ENCODE measurements around the gene PRUNE1.

Gene PRUNE1

GRCh38 chr1:150971583-150972416 is 36.4 kb upstream of the PRUNE1 start:
- TF ChIP-seq, protein P1, sequence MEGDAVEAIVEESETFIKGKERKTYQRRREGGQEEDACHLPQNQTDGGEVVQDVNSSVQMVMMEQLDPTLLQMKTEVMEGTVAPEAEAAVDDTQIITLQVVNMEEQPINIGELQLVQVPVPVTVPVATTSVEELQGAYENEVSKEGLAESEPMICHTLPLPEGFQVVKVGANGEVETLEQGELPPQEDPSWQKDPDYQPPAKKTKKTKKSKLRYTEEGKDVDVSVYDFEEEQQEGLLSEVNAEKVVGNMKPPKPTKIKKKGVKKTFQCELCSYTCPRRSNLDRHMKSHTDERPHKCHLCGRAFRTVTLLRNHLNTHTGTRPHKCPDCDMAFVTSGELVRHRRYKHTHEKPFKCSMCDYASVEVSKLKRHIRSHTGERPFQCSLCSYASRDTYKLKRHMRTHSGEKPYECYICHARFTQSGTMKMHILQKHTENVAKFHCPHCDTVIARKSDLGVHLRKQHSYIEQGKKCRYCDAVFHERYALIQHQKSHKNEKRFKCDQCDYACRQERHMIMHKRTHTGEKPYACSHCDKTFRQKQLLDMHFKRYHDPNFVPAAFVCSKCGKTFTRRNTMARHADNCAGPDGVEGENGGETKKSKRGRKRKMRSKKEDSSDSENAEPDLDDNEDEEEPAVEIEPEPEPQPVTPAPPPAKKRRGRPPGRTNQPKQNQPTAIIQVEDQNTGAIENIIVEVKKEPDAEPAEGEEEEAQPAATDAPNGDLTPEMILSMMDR (IDR thresholded peaks at IDR 0.05; ENCODE audit: unreplicated experiment in 3 of 3): no peak
- H3K27ac Mint-ChIP-seq: peak overlapping the region; percentile 88 to 93 (median 92)
- H3K4me3 Mint-ChIP-seq: peak overlapping the region; percentile 88 to 90 (median 90)
- H3K36me3 Mint-ChIP-seq (ENCODE audit: low read depth): peaks cover 22% of the 10 kb centered on the region
- no peaks in the 10 kb centered on the region for H3K9me3 Mint-ChIP-seq
- peaks cover 38% of the 10 kb centered on the region for H3K4me1 Mint-ChIP-seq
- no peaks in the 10 kb centered on the region for H3K27me3 Mint-ChIP-seq (ENCODE audit: low read depth)

DNA sequence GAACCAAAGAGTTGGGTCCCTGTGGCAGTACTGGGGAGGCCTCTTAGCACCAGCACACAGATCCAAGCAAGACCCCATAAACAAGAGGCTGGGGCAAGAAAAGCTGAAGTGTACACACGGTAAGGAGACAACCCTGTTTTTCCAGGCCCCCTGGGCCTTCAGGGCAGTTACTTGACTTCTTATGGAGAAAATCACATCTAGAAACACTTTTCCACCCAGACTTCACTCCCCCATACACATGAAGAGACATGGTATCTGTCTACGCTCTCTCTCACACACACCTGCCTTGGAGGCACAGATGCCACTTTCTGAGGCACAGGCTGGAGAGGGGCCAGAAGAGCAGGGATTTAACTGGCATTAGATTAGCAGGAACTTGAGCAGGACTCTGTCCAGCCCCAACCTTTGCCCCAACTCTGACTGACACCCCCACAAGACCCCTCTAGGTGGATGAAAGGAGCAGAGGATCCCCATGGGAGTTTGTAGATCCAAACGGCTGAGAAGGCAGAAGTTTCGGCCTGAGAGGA is 35.8 kb upstream of the PRUNE1 start:
- H3K4me1 Mint-ChIP-seq: peaks cover 41% of the 10 kb centered on the region
- peak overlapping the region; percentile 88 to 93 (median 92) for H3K27ac Mint-ChIP-seq
- TF ChIP-seq, protein P1 (IDR thresholded peaks at IDR 0.05; ENCODE audit: unreplicated experiment in 3 of 3): no peak
- peaks cover 4% of the 10 kb centered on the region for H3K27me3 Mint-ChIP-seq (ENCODE audit: low read depth)
- H3K36me3 Mint-ChIP-seq (ENCODE audit: low read depth): peaks cover 15% of the 10 kb centered on the region
- no peaks in the 10 kb centered on the region for H3K9me3 Mint-ChIP-seq
- peak overlapping the region; percentile 88 to 90 (median 90) for H3K4me3 Mint-ChIP-seq

DNA sequence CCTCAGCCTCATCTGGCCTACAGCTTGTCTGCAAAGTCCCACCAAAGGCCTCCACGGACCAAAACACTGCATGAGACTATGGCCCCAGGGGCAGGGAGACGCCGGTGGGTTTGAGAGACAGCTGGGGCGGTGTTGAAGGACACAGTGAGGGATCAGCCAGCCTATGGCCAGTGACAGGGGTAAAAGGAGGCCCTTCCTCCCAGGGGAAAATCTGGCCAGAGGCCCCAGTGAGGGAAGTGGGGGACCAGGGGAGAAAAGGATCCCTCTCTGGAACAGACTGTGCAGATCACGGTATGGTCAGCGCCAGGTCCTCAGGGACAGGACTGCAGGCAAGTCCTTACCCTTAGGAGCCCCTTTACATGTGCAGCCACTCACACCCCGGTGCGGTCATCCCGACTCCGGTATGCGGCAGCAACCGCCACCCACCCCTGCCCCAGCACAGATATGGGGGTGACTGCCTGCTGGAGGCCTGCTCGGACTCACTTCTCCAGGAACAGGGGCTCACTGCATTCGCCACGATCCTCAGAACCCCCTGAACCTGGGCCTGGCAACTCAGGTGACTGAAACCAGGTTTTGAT is 34.9 kb upstream of the PRUNE1 start:
- Mint-ChIP-seq H3K9me3 (no peaks in the 10 kb centered on the region), H3K27me3 (ENCODE audit: low read depth) (peaks cover 7% of the 10 kb centered on the region), H3K36me3 (ENCODE audit: low read depth) (peaks cover 6% of the 10 kb centered on the region), H3K4me1 (peaks cover 41% of the 10 kb centered on the region), H3K4me3 (peak overlapping the region; percentile 88 to 90 (median 90)), H3K27ac (peak overlapping the region; percentile 88 to 93 (median 92))
- TF ChIP-seq, protein P1 (IDR thresholded peaks at IDR 0.05; ENCODE audit: unreplicated experiment in 3 of 3): no peak

GRCh38 chr1:150973836-150974579 is 34.2 kb upstream of the PRUNE1 start:
- H3K4me3 Mint-ChIP-seq: peak overlapping the region; percentile 88 to 90 (median 90)
- peaks cover 41% of the 10 kb centered on the region for H3K4me1 Mint-ChIP-seq
- TF ChIP-seq, protein P1 (IDR thresholded peaks at IDR 0.05; ENCODE audit: unreplicated experiment in 3 of 3): no peak
- H3K27ac Mint-ChIP-seq: peak overlapping the region; percentile 88 to 93 (median 92)
- H3K9me3 Mint-ChIP-seq: no peaks in the 10 kb centered on the region
- peaks cover 7% of the 10 kb centered on the region for H3K27me3 Mint-ChIP-seq (ENCODE audit: low read depth)
- H3K36me3 Mint-ChIP-seq (ENCODE audit: low read depth): peaks cover under 1% of the 10 kb centered on the region

GRCh38 chr1:150974580-150975478 is 33.4 kb upstream of the PRUNE1 start, which contains the start of gene CERS2:
Gene CERS2 (minus strand): TSS chr1:150974835. CDS start chr1:150969090, 5,745 bp downstream.
- peaks cover 47% of the 10 kb centered on the region for H3K4me1 Mint-ChIP-seq
- no peaks in the 10 kb centered on the region for H3K9me3 Mint-ChIP-seq
- H3K4me3 Mint-ChIP-seq: peak within 1 kb of the TSS; percentile 88 to 90 (median 90)
- peak within 1 kb of the TSS; percentile 88 to 93 (median 92) for H3K27ac Mint-ChIP-seq
- peaks cover 7% of the 10 kb centered on the region for H3K27me3 Mint-ChIP-seq (ENCODE audit: low read depth)
- TF ChIP-seq, protein P1 (IDR thresholded peaks at IDR 0.05; ENCODE audit: unreplicated experiment in 3 of 3): no peak
- H3K36me3 Mint-ChIP-seq (ENCODE audit: low read depth): no peaks in the 10 kb centered on the region

Measured in nephron (organoid).